HepG2 (cell line): ENCODE data around the gene ZKSCAN5. TPM values are rescaled to one million over a fixed set of nuclear protein-coding genes. Genes with fewer than 3 reads are reported as not detected.

Source experiments
- ELF1 ChIP-seq: sonication (generic); formaldehyde crosslinking; IDR thresholded peaks from 2 replicates; pipeline ENCODE4 v1.4.0; 2020; ENCODE audit warnings: missing genetic modification reagents
- FOXK1 ChIP-seq: sonication (generic); formaldehyde crosslinking; IDR thresholded peaks from 2 replicates; pipeline ENCODE4 v1.4.0; 2020; ENCODE audit warnings: low read depth, missing genetic modification reagents, borderline replicate concordance
- HOXA3 ChIP-seq: sonication (generic); formaldehyde crosslinking; IDR thresholded peaks from 2 replicates; pipeline ENCODE4 v1.5.0; 2020; ENCODE audit warnings: missing genetic modification reagents
- KDM5B ChIP-seq: sonication (generic); formaldehyde crosslinking; IDR thresholded peaks from 2 replicates; pipeline ENCODE4 v1.4.0; 2020; ENCODE audit warnings: missing genetic modification reagents, mild to moderate bottlenecking, borderline replicate concordance
- KMT2B ChIP-seq: IDR thresholded peaks from 2 replicates; pipeline ENCODE4 v1.6.1; 2016; ENCODE audit warnings: missing genetic modification reagents, missing compliant biosample characterization
- MED13 ChIP-seq: sonication (generic); formaldehyde crosslinking; IDR thresholded peaks from 2 replicates; pipeline ENCODE4 v1.5.0; 2020; ENCODE audit warnings: missing genetic modification reagents
- MEF2D ChIP-seq: sonication (generic); formaldehyde crosslinking; IDR thresholded peaks from 2 replicates; pipeline ENCODE4 v1.5.1; 2020; ENCODE audit warnings: mild to moderate bottlenecking, missing genetic modification reagents
- MIER2 ChIP-seq: IDR thresholded peaks from 2 replicates; pipeline ENCODE4 v1.6.1; 2016; ENCODE audit warnings: missing biosample characterization, missing genetic modification reagents
- MYNN ChIP-seq: sonication (generic); formaldehyde crosslinking; IDR thresholded peaks from 2 replicates; pipeline ENCODE4 v1.4.0; 2020; ENCODE audit warnings: mild to moderate bottlenecking, low read depth, missing genetic modification reagents
- RBFOX2 ChIP-seq: fragments of 200-400 bp; formaldehyde crosslinking; IDR thresholded peaks from 2 replicates; pipeline ENCODE4 v1.6.1; 2017; ENCODE audit warnings: low read depth, mild to moderate bottlenecking, low read length
- SALL2 ChIP-seq: sonication (generic); formaldehyde crosslinking; IDR thresholded peaks from 2 replicates; pipeline ENCODE4 v1.8.1; 2023; ENCODE audit warnings: mild to moderate bottlenecking, missing genetic modification reagents, inconsistent platforms
- SIN3B ChIP-seq: fragments of 150-350 bp; IDR thresholded peaks from 2 replicates; pipeline ENCODE4 v1.6.1; 2014; ENCODE audit warnings: low read length
- YEATS4 ChIP-seq: sonication (generic); formaldehyde crosslinking; IDR thresholded peaks from 2 replicates; pipeline ENCODE4 v1.4.0; 2020; ENCODE audit warnings: missing genetic modification reagents, borderline replicate concordance
- ZFY ChIP-seq: sonication (generic); formaldehyde crosslinking; IDR thresholded peaks from 2 replicates; pipeline ENCODE4 v1.4.0; 2020; ENCODE audit warnings: missing genetic modification reagents
- ZMYM3 ChIP-seq: sonication (generic); formaldehyde crosslinking; IDR thresholded peaks from 2 replicates; pipeline ENCODE4 v1.5.1; 2020; ENCODE audit warnings: mild to moderate bottlenecking, missing genetic modification reagents
- ZNF205 ChIP-seq: IDR thresholded peaks from 2 replicates; pipeline ENCODE4 v1.6.1; 2018; ENCODE audit warnings: missing biosample characterization, missing genetic modification reagents
- ZNF557 ChIP-seq: sonication (generic); formaldehyde crosslinking; IDR thresholded peaks from 2 replicates; pipeline ENCODE4 v1.4.0; 2020; ENCODE audit warnings: missing genetic modification reagents
- ZNF720 ChIP-seq: sonication (generic); formaldehyde crosslinking; IDR thresholded peaks from 2 replicates; pipeline ENCODE4 v1.4.0; 2020; ENCODE audit warnings: missing genetic modification reagents
- polyA plus RNA-seq, 8 experiments: library from polyadenylated mRNA; depleted of rRNA in 3 of 8; stranded (reverse) in 7 of 8; unstranded in 1 of 8; fragments of >200 nt; fragmentation: Illumina TruSeq in 4 of 8; extraction: Trizol in 4 of 8; gene quantifications; 2 replicates each; pipeline versions ENCODE4 v1.2.1 to v1.2.3, GENCODE V29; 2011 to 2016; ENCODE audit warnings: low read depth in 4 of 8, missing spikeins in 1 of 8, mixed read lengths in 1 of 8; ENCODE audit not compliant: insufficient read depth in 1 of 8
- total RNA-seq, 5 experiments: library from RNA; depleted of rRNA; stranded (reverse); fragments of >200 nt; fragmentation: Illumina TruSeq; extraction: Trizol; gene quantifications; 2 replicates each; pipeline ENCODE4 v1.2.3, GENCODE V29; 2016; ENCODE audit warnings: low read depth in 1 of 5
- TF ChIP-seq, protein P1 (sequence below): IDR thresholded peaks from 2 replicates; pipeline ENCODE4 v1.6.1; 2016; ENCODE audit warnings: low read depth, missing genetic modification reagents, missing compliant biosample characterization
- TF ChIP-seq, protein P2 (sequence below): sonication (generic); formaldehyde crosslinking; IDR thresholded peaks from 2 replicates; pipeline ENCODE4 v1.8.1; 2023; ENCODE audit warnings: mild to moderate bottlenecking, missing genetic modification reagents
- TF ChIP-seq, protein P3 (sequence below): sonication (generic); formaldehyde crosslinking; IDR thresholded peaks from 2 replicates; pipeline ENCODE4 v1.5.0; 2020; ENCODE audit warnings: mild to moderate bottlenecking, missing genetic modification reagents, borderline replicate concordance

Gene ZKSCAN5
- total and polyA plus RNA-seq, 2 of the 13 experiments (the other 11 are each of a cell fraction or from before 2014, with no cell fraction given), result 5.5 to 11.7 TPM

DNA sequence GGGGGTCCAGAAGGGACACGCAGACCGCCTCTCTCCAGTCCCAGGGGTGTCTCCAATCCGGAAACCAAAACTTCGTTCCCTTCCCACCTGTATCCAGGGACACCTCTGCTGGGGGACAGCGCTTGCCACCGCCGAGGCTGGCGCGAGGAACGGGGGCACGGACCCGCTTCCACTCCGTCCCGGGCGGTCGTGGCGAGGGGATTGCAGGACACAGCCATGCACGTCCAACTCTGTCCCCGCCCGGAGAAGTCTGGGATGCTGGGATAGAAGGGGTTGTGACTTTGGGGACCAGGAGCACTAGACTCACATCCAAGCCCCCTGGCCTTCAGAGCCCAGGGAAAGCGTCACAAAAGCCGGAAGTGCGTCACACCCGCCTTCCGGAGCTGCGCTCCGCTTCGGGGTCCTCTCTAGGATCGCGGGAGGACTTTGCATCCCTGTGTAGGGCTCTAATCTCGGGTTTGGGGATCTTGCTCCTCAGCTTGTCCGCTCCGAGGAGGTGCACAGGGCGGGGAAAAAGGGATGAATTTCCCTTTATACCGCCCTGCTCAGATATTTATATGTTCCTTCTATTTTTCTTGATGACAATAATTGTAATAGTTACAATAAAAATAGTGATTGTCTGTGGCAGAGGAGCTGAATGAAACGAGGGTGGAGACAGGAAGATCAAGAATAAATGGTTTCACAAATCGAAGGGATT lies 47.5 kb downstream of the ZKSCAN5 start, which contains the start of gene FAM200A (continued):
- TF ChIP-seq MIER2 (0 out of 2 replicates have a peak, but pooled peaks have one; percentile 55), KMT2B (CRISPR knock-in tag) (peak; percentile 95), ZFY (CRISPR knock-in tag) (peak; percentile 78), ZMYM3 (no peak), HOXA3 (CRISPR knock-in tag) (peak; percentile 99), FOXK1 (CRISPR knock-in tag) (peak; percentile 69; the same call in 1 of the 2 replicates), KDM5B (CRISPR knock-in tag) (0 out of 2 replicates have a peak, but pooled peaks have one; percentile 70), YEATS4 (CRISPR knock-in tag) (peak; percentile 72; the same call in 1 of the 2 replicates), ZNF720 (no peak), MYNN (CRISPR knock-in tag) (no peak), SALL2 (0 out of 2 replicates have a peak, but pooled peaks have one; percentile 27), ELF1 (CRISPR knock-in tag) (peak; percentile 88), RBFOX2 (peak; percentile 64), MED13 (no peak), ZNF205 (CRISPR knock-in tag) (0 out of 2 replicates have a peak, but pooled peaks have one; percentile 57), ZNF557 (CRISPR knock-in tag) (no peak), SIN3B (peak; percentile 71; the same call in 1 of the 2 replicates), MEF2D (no peak)
- TF ChIP-seq, protein P1, sequence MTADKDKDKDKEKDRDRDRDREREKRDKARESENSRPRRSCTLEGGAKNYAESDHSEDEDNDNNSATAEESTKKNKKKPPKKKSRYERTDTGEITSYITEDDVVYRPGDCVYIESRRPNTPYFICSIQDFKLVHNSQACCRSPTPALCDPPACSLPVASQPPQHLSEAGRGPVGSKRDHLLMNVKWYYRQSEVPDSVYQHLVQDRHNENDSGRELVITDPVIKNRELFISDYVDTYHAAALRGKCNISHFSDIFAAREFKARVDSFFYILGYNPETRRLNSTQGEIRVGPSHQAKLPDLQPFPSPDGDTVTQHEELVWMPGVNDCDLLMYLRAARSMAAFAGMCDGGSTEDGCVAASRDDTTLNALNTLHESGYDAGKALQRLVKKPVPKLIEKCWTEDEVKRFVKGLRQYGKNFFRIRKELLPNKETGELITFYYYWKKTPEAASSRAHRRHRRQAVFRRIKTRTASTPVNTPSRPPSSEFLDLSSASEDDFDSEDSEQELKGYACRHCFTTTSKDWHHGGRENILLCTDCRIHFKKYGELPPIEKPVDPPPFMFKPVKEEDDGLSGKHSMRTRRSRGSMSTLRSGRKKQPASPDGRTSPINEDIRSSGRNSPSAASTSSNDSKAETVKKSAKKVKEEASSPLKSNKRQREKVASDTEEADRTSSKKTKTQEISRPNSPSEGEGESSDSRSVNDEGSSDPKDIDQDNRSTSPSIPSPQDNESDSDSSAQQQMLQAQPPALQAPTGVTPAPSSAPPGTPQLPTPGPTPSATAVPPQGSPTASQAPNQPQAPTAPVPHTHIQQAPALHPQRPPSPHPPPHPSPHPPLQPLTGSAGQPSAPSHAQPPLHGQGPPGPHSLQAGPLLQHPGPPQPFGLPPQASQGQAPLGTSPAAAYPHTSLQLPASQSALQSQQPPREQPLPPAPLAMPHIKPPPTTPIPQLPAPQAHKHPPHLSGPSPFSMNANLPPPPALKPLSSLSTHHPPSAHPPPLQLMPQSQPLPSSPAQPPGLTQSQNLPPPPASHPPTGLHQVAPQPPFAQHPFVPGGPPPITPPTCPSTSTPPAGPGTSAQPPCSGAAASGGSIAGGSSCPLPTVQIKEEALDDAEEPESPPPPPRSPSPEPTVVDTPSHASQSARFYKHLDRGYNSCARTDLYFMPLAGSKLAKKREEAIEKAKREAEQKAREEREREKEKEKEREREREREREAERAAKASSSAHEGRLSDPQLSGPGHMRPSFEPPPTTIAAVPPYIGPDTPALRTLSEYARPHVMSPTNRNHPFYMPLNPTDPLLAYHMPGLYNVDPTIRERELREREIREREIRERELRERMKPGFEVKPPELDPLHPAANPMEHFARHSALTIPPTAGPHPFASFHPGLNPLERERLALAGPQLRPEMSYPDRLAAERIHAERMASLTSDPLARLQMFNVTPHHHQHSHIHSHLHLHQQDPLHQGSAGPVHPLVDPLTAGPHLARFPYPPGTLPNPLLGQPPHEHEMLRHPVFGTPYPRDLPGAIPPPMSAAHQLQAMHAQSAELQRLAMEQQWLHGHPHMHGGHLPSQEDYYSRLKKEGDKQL (CRISPR knock-in tag), result no peak
- TF ChIP-seq, protein P2, sequence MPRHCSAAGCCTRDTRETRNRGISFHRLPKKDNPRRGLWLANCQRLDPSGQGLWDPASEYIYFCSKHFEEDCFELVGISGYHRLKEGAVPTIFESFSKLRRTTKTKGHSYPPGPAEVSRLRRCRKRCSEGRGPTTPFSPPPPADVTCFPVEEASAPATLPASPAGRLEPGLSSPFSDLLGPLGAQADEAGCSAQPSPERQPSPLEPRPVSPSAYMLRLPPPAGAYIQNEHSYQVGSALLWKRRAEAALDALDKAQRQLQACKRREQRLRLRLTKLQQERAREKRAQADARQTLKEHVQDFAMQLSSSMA (CRISPR knock-in tag), result 0 out of 2 replicates have a peak, but pooled peaks have one; percentile 64
- TF ChIP-seq, protein P3, sequence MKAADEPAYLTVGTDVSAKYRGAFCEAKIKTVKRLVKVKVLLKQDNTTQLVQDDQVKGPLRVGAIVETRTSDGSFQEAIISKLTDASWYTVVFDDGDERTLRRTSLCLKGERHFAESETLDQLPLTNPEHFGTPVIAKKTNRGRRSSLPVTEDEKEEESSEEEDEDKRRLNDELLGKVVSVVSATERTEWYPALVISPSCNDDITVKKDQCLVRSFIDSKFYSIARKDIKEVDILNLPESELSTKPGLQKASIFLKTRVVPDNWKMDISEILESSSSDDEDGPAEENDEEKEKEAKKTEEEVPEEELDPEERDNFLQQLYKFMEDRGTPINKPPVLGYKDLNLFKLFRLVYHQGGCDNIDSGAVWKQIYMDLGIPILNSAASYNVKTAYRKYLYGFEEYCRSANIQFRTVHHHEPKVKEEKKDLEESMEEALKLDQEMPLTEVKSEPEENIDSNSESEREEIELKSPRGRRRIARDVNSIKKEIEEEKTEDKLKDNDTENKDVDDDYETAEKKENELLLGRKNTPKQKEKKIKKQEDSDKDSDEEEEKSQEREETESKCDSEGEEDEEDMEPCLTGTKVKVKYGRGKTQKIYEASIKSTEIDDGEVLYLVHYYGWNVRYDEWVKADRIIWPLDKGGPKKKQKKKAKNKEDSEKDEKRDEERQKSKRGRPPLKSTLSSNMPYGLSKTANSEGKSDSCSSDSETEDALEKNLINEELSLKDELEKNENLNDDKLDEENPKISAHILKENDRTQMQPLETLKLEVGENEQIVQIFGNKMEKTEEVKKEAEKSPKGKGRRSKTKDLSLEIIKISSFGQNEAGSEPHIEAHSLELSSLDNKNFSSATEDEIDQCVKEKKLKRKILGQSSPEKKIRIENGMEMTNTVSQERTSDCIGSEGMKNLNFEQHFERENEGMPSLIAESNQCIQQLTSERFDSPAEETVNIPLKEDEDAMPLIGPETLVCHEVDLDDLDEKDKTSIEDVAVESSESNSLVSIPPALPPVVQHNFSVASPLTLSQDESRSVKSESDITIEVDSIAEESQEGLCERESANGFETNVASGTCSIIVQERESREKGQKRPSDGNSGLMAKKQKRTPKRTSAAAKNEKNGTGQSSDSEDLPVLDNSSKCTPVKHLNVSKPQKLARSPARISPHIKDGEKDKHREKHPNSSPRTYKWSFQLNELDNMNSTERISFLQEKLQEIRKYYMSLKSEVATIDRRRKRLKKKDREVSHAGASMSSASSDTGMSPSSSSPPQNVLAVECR (CRISPR knock-in tag), result peak; percentile 90
